HG02759 (cell line): ENCODE measurements around the gene ZNF862.
"Not testable (repeated sequence)": the region's sequence is repeated elsewhere in the genome, so short reads cannot be mapped to it uniquely, and the experiment has no call there.

ENCODE experiments used
- ATAC-seq: cut with Tn5 transposase; IDR thresholded peaks from one replicate; pipeline ENCODE4 v1.9.1; 2021; ENCODE audit warnings: mild to moderate bottlenecking, moderate library complexity; ENCODE audit not compliant: unreplicated experiment

Gene ZNF862

GRCh38 chr7:149823631-149824199 is 14.5 kb upstream of the ZNF862 start:
- ATAC-seq = no peak

- no peak for ATAC-seq
Measured at GRCh38 chr7:149824301-149824741, 13.9 kb upstream of the ZNF862 start.

GRCh38 chr7:149824748-149825566 is 13.2 kb upstream of the ZNF862 start:
- no peak for ATAC-seq

- ATAC-seq = no peak
Measured at GRCh38 chr7:149825567-149826343, 12.4 kb upstream of the ZNF862 start.

GRCh38 chr7:149826344-149827088 is 11.7 kb upstream of the ZNF862 start:
- ATAC-seq = no peak

- ATAC-seq = no peak
Measured at GRCh38 chr7:149827089-149827981, 10.8 kb upstream of the ZNF862 start.

GRCh38 chr7:149828357-149829309 is 9.5 kb upstream of the ZNF862 start:
- ATAC-seq = no peak

- ATAC-seq = not testable (repeated sequence)
Measured at GRCh38 chr7:149830527-149830926, 7.6 kb upstream of the ZNF862 start.

- ATAC-seq = no peak
Measured at GRCh38 chr7:149830997-149831740, 7.0 kb upstream of the ZNF862 start.

- ATAC-seq = no peak
Measured at GRCh38 chr7:149831741-149832219, 6.4 kb upstream of the ZNF862 start.

- ATAC-seq = no peak
Measured at GRCh38 chr7:149832332-149833041, 5.7 kb upstream of the ZNF862 start.

GRCh38 chr7:149833495-149834130 is 4.6 kb upstream of the ZNF862 start:
- ATAC-seq = no peak

- no peak for ATAC-seq
Measured at GRCh38 chr7:149834601-149835000, 3.6 kb upstream of the ZNF862 start.

GRCh38 chr7:149836434-149836833 is 1.7 kb upstream of the ZNF862 start:
- no peak for ATAC-seq

GRCh38 chr7:149837564-149838223 is 481 bp upstream of the ZNF862 start:
- no peak for ATAC-seq

- ATAC-seq = no peak
Measured at GRCh38 chr7:149838992-149839408, 825 bp downstream of the ZNF862 start.
